K562 (cell line): ENCODE results near the gene APBB2. TPM values are rescaled to one million over a fixed set of nuclear protein-coding genes. Genes with fewer than 3 reads are reported as not detected.

Experiments
- ATAC-seq: fragments of 200-7000 bp; cut with Tn5 transposase; 3 replicates; pipeline ENCODE4 v1.9.1; 2020; ENCODE audit warnings: moderate library complexity
- BruUV-seq: library from RNA; stranded (reverse); fragments of 400-500 nt; replicated peaks from 2 replicates; lab custom pipeline; 2021; lab: Mats Ljungman, UMichigan
- CTCF ChIA-PET: fragments of 300-600 bp; formaldehyde crosslinking; extraction: SDS; loops from one replicate; lab custom pipeline; 2021; ENCODE audit warnings: low intra/inter-chr PET ratio; lab: Yijun Ruan, JAX
- POLR2A ChIA-PET: fragments of 300-600, 350-650 bp; sonication (Branson Sonifier 250); formaldehyde crosslinking; extraction: SDS; loops from one replicate; lab custom pipeline; 2021; ENCODE audit warnings: antibody characterized with exemption, inconsistent platforms; lab: Yijun Ruan, JAX
- DNase-seq, 4 experiments: peaks; one replicate each; pipeline versions ENCODE4 v3.0.0 to v3.0.0-alpha.2; 2011 to 2018; ENCODE audit warnings: low spot score in 3 of 4, mixed read lengths in 3 of 4; ENCODE audit errors: extremely low read depth in 1 of 4
- FAIRE-seq: peaks from 2 replicates; lab custom pipeline; 2011; peaks lifted over from hg19 to GRCh38; lab: Jason Lieb, UNC
- H2AFZ ChIP-seq: 2 replicates; pipeline ENCODE4 v1.6.0; 2011; ENCODE audit warnings: low read depth, low read length, control low read depth, inconsistent platforms
- H3K27ac ChIP-seq: fragments of 200-600 bp; 3 replicates; pipeline ENCODE4 v1.8.0; 2011; ENCODE audit warnings: low read depth, mild to moderate bottlenecking, control low read depth, inconsistent platforms, low read length, moderate library complexity, mixed read lengths; ENCODE audit errors: extremely low read depth
- H3K27me3 ChIP-seq, 2 experiments: fragments of 300-600 bp in 1 of 2; 2 replicates in 1 of 2; 3 replicates in 1 of 2; pipeline versions ENCODE4 v1.6.0 to v1.8.0; 2011; ENCODE audit warnings: inconsistent platforms in 2 of 2, low read length in 2 of 2, mild to moderate bottlenecking in 1 of 2, mixed read lengths in 1 of 2, moderate library complexity in 1 of 2; ENCODE audit not compliant: control insufficient read depth in 2 of 2, insufficient read depth in 2 of 2
- H3K36me3 ChIP-seq: fragments of 300-600 bp; 3 replicates; pipeline ENCODE4 v1.8.0; 2011; ENCODE audit warnings: mild to moderate bottlenecking, low read length, inconsistent platforms; ENCODE audit not compliant: control insufficient read depth, insufficient read depth
- H3K4me1 ChIP-seq, 2 experiments: fragments of 200-600 bp in 1 of 2; replicated peaks in 1 of 2; 2 replicates in 1 of 2; 3 replicates in 1 of 2; pipeline versions ENCODE4 v1.5.1 to v1.8.0; 2011; ENCODE audit warnings: inconsistent platforms in 2 of 2, low read length in 2 of 2, mild to moderate bottlenecking in 1 of 2, mixed read lengths in 1 of 2, moderate library complexity in 1 of 2; ENCODE audit not compliant: control insufficient read depth in 2 of 2, insufficient read depth in 2 of 2
- H3K4me2 ChIP-seq: 2 replicates; pipeline ENCODE4 v1.6.1; 2011; ENCODE audit warnings: low read length, control low read depth, inconsistent platforms, mixed read lengths; ENCODE audit not compliant: insufficient read depth
- H3K4me3 ChIP-seq: fragments of 200-600 bp; sonication (generic), shearing (Covaris generic); 2 replicates; pipeline ENCODE4 v1.5.1; 2016; ENCODE audit warnings: control low read depth, inconsistent platforms
- H3K79me2 ChIP-seq: fragments of 200-600 bp; 3 replicates; pipeline ENCODE4 v1.8.0; 2011; ENCODE audit warnings: low read length, inconsistent platforms; ENCODE audit not compliant: control insufficient read depth, insufficient read depth
- H3K9ac ChIP-seq, 2 experiments: 2 replicates each; pipeline versions ENCODE4 v1.6.0 to v1.6.1; 2011; ENCODE audit warnings: low read depth in 2 of 2, low read length in 2 of 2, control low read depth in 1 of 2, inconsistent platforms in 1 of 2, mild to moderate bottlenecking in 1 of 2, mixed read lengths in 1 of 2; ENCODE audit not compliant: insufficient read depth in 1 of 2
- H3K9me1 ChIP-seq: one replicate; pipeline ENCODE4 v1.6.0; 2011; ENCODE audit warnings: inconsistent platforms, mild to moderate bottlenecking, low read length, moderate library complexity; ENCODE audit not compliant: control insufficient read depth, insufficient read depth
- H3K9me3 ChIP-seq: replicated peaks from 2 replicates; pipeline ENCODE4 v1.5.1; 2011; ENCODE audit warnings: low read depth, low read length, inconsistent platforms; ENCODE audit not compliant: control insufficient read depth, insufficient read depth
- H4K20me1 ChIP-seq: replicated peaks from 2 replicates; pipeline ENCODE4 v1.6.1; 2011; ENCODE audit warnings: low read length, inconsistent platforms, mixed read lengths; ENCODE audit not compliant: control insufficient read depth, insufficient read depth
- ADNP ChIP-seq: fragments of 200-800 bp; sonication (Bioruptor generic); IDR thresholded peaks from 2 replicates; pipeline ENCODE4 v1.6.1; 2016; ENCODE audit warnings: missing genetic modification characterization, missing compliant biosample characterization
- BMI1 ChIP-seq: fragments of 150-350 bp; IDR thresholded peaks from 2 replicates; pipeline ENCODE4 v1.6.1; 2014; ENCODE audit warnings: low read length
- COPS2 ChIP-seq: fragments of 450-650 bp; conservative IDR thresholded peaks from 2 replicates; pipeline ENCODE4 v1.6.1; 2016; ENCODE audit warnings: mild to moderate bottlenecking, moderate library complexity
- ESRRA ChIP-seq: fragments of 450-650 bp; IDR thresholded peaks from 2 replicates; pipeline ENCODE4 v1.6.1; 2014; ENCODE audit warnings: low read depth, mild to moderate bottlenecking, moderate library complexity, borderline replicate concordance
- MXI1 ChIP-seq: IDR thresholded peaks from 2 replicates; pipeline ENCODE4 v1.6.1; 2011; ENCODE audit warnings: low read depth, mild to moderate bottlenecking, improper control_type of control experiment, low read length
- NFYB ChIP-seq: IDR thresholded peaks from 2 replicates; pipeline ENCODE4 v1.6.1; 2011; ENCODE audit warnings: mild to moderate bottlenecking, moderate library complexity; ENCODE audit not compliant: insufficient read length; ENCODE audit errors: extremely low read depth
- NR4A1 ChIP-seq, 2 experiments: fragments of 250-450 bp in 1 of 2; fragments of 450-650 bp in 1 of 2; sonication (Bioruptor Pico) in 1 of 2; IDR thresholded peaks; 2 replicates each; pipeline versions ENCODE4 v1.4.0 to v1.6.1; 2016 to 2020; ENCODE audit warnings: mild to moderate bottlenecking in 2 of 2, missing compliant biosample characterization in 1 of 2, missing genetic modification characterization in 1 of 2, moderate library complexity in 1 of 2
- SMARCA5 ChIP-seq: fragments of 450-650 bp; IDR thresholded peaks from 2 replicates; pipeline ENCODE4 v1.6.1; 2016
- SNRNP70 ChIP-seq: fragments of 200-400 bp; formaldehyde crosslinking; optimal IDR thresholded peaks from 2 replicates; pipeline ENCODE3; 2017; ENCODE audit warnings: low read depth, low read length
- SRSF7 ChIP-seq: fragments of 200-400 bp; formaldehyde crosslinking; optimal IDR thresholded peaks from 2 replicates; pipeline ENCODE3; 2017; ENCODE audit warnings: mild to moderate bottlenecking, low read depth, low read length
- U2AF1 ChIP-seq: fragments of 200-400 bp; formaldehyde crosslinking; optimal IDR thresholded peaks from 2 replicates; pipeline ENCODE3; 2017; ENCODE audit warnings: mild to moderate bottlenecking, low read depth, low read length, moderate library complexity
- ZNF444 ChIP-seq: fragments of 250-450 bp; sonication (Bioruptor Pico); IDR thresholded peaks from 2 replicates; pipeline ENCODE4 v1.4.0; 2020; ENCODE audit warnings: mild to moderate bottlenecking, moderate library complexity
- ZNF57 ChIP-seq: fragments of 450-650 bp; formaldehyde crosslinking; IDR thresholded peaks from 2 replicates; pipeline ENCODE4 v1.4.0; 2020; ENCODE audit warnings: mild to moderate bottlenecking, moderate library complexity
- ZNF644 ChIP-seq: fragments of 200-800 bp; sonication (Bioruptor generic); IDR thresholded peaks from 2 replicates; pipeline ENCODE4 v1.6.1; 2016; ENCODE audit warnings: low read depth, missing genetic modification characterization, missing compliant biosample characterization
- WGBS: fragments of 100-300 bp; shearing (Covaris generic); methylation state at CpG from one replicate; pipeline ENCODE4 v1.1.6; 2016; ENCODE audit warnings: low coverage, mixed read lengths; ENCODE audit not compliant: insufficient coverage; ENCODE audit errors: missing lambda C conversion rate; 5-methylcytosine and 5-hydroxymethylcytosine counted together
- in situ Hi-C: fragments of 300-500 bp; cut with MboI; formaldehyde crosslinking; loops from 4 replicates; pipeline ENCODE4 v1.15.0; 2018; ENCODE audit warnings: inconsistent platforms, mixed read lengths
- intact Hi-C: fragments of 100-400 bp; cut with micrococcal nuclease; formaldehyde crosslinking; loops from 2 replicates; pipeline ENCODE4 v1.14.2; 2022
- polyA plus RNA-seq, 8 experiments: library from polyadenylated mRNA; depleted of rRNA in 4 of 8; stranded (reverse) in 5 of 8; unstranded in 3 of 8; fragments of >200 nt; fragmentation: Nextera tagmentation in 2 of 8; fragmentation: Illumina TruSeq in 1 of 8; extraction: Ambion mirVana in 2 of 8; extraction: Trizol in 1 of 8; gene quantifications; 2 replicates each; pipeline versions ENCODE4 v1.2.1 to v1.2.3, GENCODE V29; 2011 to 2014; ENCODE audit warnings: inconsistent platforms in 1 of 8, missing spikeins in 1 of 8
- total RNA-seq, 7 experiments: library from RNA; depleted of rRNA in 6 of 7; stranded (reverse); fragments of >200 nt in 6 of 7; fragmentation: Illumina TruSeq in 2 of 7; extraction: Trizol in 2 of 7; gene quantifications; 2 replicates each; pipeline versions ENCODE4 v1.2.1 to v1.2.3, GENCODE V29; 2011 to 2021; ENCODE audit warnings: low replicate concordance in 1 of 7
- TF ChIP-seq, protein P1 (sequence below), 2 experiments: fragments of 450-650 bp in 1 of 2; sonication (generic) in 1 of 2; formaldehyde crosslinking; conservative IDR thresholded peaks; 2 replicates each; pipeline versions ENCODE4 v1.4.0 to v1.8.1; 2020 to 2022; ENCODE audit warnings: mild to moderate bottlenecking in 1 of 2, missing genetic modification reagents in 1 of 2
- TF ChIP-seq, protein P2 (sequence below): conservative IDR thresholded peaks from 2 replicates; pipeline ENCODE4 v1.6.1; 2011; ENCODE audit warnings: low read depth, mild to moderate bottlenecking, low read length; ENCODE audit not compliant: control insufficient read depth

APBB2 gene
- total and polyA plus RNA-seq, 9 of the 15 experiments (the other 6 are each of a cell fraction or from before 2014, with no cell fraction given), result 0.08 to 2.1 (median 1.4) TPM

DNA sequence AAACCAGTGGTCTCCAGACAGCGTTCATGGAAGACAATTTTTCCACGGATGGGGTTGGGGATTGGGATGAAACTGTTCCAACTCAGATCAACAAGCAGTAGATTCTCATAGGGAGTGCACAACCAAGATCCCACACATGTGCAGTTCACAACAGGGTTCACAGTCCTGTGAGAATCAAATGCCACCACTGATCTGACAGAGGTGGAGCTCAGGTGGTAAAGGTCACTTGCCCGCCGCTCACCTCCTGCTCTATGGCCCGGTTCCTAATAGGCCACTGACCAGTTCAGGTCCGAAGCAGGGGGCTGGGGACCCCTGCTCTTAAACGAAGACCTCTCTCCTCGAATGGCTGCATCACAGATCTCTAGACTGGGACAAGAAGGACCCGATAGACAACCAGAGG is 4.4 kb downstream of the APBB2 start:
- FAIRE-seq, result no peak
- Histone ChIP-seq H2AFZ (no peak overlapping the region), H3K9ac (no peak overlapping the region), H3K27ac (no peak overlapping the region), H3K4me3 (no peak overlapping the region)
- 2% methylated on average over 9 of the region's 9 CpGs for WGBS
- no peak for DNase-seq
- CTCF ChIA-PET, result no interaction called here
- in situ Hi-C loops, result loop anchor here (10.0 kb wide), 1 partner anchor 235 kb away; no protein-coding TSS in a partner anchor
- no peak for TF ChIP-seq ESRRA
- no peak for TF ChIP-seq SRSF7
- TF ChIP-seq SNRNP70, result no peak
- TF ChIP-seq, protein P1, sequence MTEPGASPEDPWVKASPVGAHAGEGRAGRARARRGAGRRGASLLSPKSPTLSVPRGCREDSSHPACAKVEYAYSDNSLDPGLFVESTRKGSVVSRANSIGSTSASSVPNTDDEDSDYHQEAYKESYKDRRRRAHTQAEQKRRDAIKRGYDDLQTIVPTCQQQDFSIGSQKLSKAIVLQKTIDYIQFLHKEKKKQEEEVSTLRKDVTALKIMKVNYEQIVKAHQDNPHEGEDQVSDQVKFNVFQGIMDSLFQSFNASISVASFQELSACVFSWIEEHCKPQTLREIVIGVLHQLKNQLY (CRISPR knock-in tag; conservative IDR thresholded peaks at IDR 0.05), result no peak
- TF ChIP-seq ADNP, result no peak
- TF ChIP-seq U2AF1, result no peak
- TF ChIP-seq NR4A1 (CRISPR knock-in tag; IDR thresholded peaks at IDR 0.05), result no peak
- TF ChIP-seq NR4A1 (tag; IDR thresholded peaks at IDR 0.05), result no peak
- TF ChIP-seq, protein P2, sequence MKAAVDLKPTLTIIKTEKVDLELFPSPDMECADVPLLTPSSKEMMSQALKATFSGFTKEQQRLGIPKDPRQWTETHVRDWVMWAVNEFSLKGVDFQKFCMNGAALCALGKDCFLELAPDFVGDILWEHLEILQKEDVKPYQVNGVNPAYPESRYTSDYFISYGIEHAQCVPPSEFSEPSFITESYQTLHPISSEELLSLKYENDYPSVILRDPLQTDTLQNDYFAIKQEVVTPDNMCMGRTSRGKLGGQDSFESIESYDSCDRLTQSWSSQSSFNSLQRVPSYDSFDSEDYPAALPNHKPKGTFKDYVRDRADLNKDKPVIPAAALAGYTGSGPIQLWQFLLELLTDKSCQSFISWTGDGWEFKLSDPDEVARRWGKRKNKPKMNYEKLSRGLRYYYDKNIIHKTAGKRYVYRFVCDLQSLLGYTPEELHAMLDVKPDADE, result no peak
- no peak for TF ChIP-seq BMI1
- TF ChIP-seq SMARCA5, result no peak
- TF ChIP-seq MXI1, result no peak
- no peak for TF ChIP-seq ZNF644 (tag)
- TF ChIP-seq ZNF444 (CRISPR knock-in tag), result no peak
- TF ChIP-seq ZNF57 (CRISPR knock-in tag), result no peak
- TF ChIP-seq COPS2, result no peak
- TF ChIP-seq NFYB, result no peak
- TF ChIP-seq, all 486 proteins: peak for 0
- intact Hi-C loops, result no loop called here
- no peaks in the 10 kb centered on the region for H3K36me3 ChIP-seq
- H3K9me3 ChIP-seq, result no peaks in the 10 kb centered on the region
- no peaks in the 10 kb centered on the region for H4K20me1 ChIP-seq
- no peak overlapping the region for H3K4me2 ChIP-seq
- no TSS peak for BruUV-seq
- ATAC-seq, result no peak
- H3K9me1 ChIP-seq, result no peaks in the 10 kb centered on the region
- peaks cover 0 to 9% of the 10 kb centered on the region in 2 experiments; a peak in 2 of 5 replicates for H3K4me1 ChIP-seq
- POLR2A ChIA-PET, result no interaction called here
- H3K79me2 ChIP-seq, result no peaks in the 10 kb centered on the region
- peaks cover 11 to 17% of the 10 kb centered on the region in 2 experiments; a peak in 4 of 5 replicates for H3K27me3 ChIP-seq
